H1 (cell line): Measurements from ENCODE around the gene DBP. TPM values are rescaled to one million over a fixed set of nuclear protein-coding genes. Genes with fewer than 3 reads are reported as not detected.
A peak's percentile ranks its signal among the peaks of the same experiment; 100 is the strongest.

Experiments used
- ASH2L ChIP-seq: fragments of 200-600, 300-600 bp; sonication (generic); IDR thresholded peaks from one replicate; pipeline ENCODE4 v1.7.1; 2017; ENCODE audit warnings: low read length
- BACH1 ChIP-seq: IDR thresholded peaks from 2 replicates; pipeline ENCODE4 v1.6.1; 2012; ENCODE audit warnings: low read length, improper control_type of control experiment
- BCL11A ChIP-seq, 2 experiments: IDR thresholded peaks; one replicate each; pipeline ENCODE4 v1.6.1; 2011; ENCODE audit warnings: low read depth in 2 of 2, low read length in 2 of 2, mild to moderate bottlenecking in 2 of 2
- CTCF ChIP-seq, 3 experiments: IDR thresholded peaks; 1 replicate in 2 of 3; 2 replicates in 1 of 3; pipeline versions ENCODE4 v1.5.1 to v1.6.1; 2011; ENCODE audit warnings: low read length in 3 of 3, mild to moderate bottlenecking in 3 of 3, inconsistent platforms in 2 of 3, low read depth in 1 of 3, moderate library complexity in 1 of 3; ENCODE audit not compliant: insufficient read depth in 1 of 3; ENCODE audit errors: control extremely low read depth in 1 of 3
- GTF2F1 ChIP-seq: IDR thresholded peaks from 2 replicates; pipeline ENCODE4 v1.6.1; 2012; ENCODE audit warnings: low read depth, low read length, improper control_type of control experiment, borderline replicate concordance
- PHF8 ChIP-seq: fragments of 200-600 bp; sonication (generic); conservative IDR thresholded peaks from 2 replicates; pipeline ENCODE4 v1.7.1; 2012; ENCODE audit warnings: low read depth, mild to moderate bottlenecking, inconsistent platforms, low read length, moderate library complexity
- RAD21 ChIP-seq, 2 experiments: IDR thresholded peaks in 1 of 2; conservative IDR thresholded peaks in 1 of 2; 2 replicates each; pipeline ENCODE4 v1.6.1; 2011; ENCODE audit warnings: low read depth in 2 of 2, low read length in 2 of 2, improper control_type of control experiment in 1 of 2, inconsistent platforms in 1 of 2, mild to moderate bottlenecking in 1 of 2, moderate library complexity in 1 of 2
- RNF2 ChIP-seq: fragments of 200-900, 300-1000 bp; sonication (generic); IDR thresholded peaks from 2 replicates; pipeline ENCODE4 v1.7.1; 2016; ENCODE audit warnings: borderline replicate concordance, low read depth, mild to moderate bottlenecking, antibody characterized with exemption, low read length; ENCODE audit not compliant: poor library complexity, severe bottlenecking; ENCODE audit errors: missing control alignments
- SIRT6 ChIP-seq: IDR thresholded peaks from one replicate; pipeline ENCODE4 v1.7.1; 2012; ENCODE audit warnings: low read length, inconsistent platforms
- polyA plus RNA-seq, 7 experiments: library from polyadenylated mRNA; depleted of rRNA in 3 of 7; stranded (reverse) in 5 of 7; unstranded in 2 of 7; fragments of >200 nt in 5 of 7; fragments of 200-250 nt in 2 of 7; gene quantifications; 1 replicate in 5 of 7; 2 replicates in 1 of 7; 4 replicates in 1 of 7; pipeline versions ENCODE4 v1.2.1 to v1.2.3, GENCODE V29; 2011 to 2013; ENCODE audit warnings: missing spikeins in 2 of 7, mixed read lengths in 2 of 7
- total RNA-seq: library from RNA; stranded (reverse); fragmentation: NEBNext Ultra II Directional; extraction: Animal tissue kit (Norgen Biotek cat#: 25700); gene quantifications from 2 replicates; pipeline ENCODE4 v1.2.1, GENCODE V29; 2021

DBP gene
- total and polyA plus RNA-seq, 2 of the 8 experiments (the other 6 are each of a cell fraction or from before 2014, with no cell fraction given), result 7.5 to 8.3 TPM

GRCh38 chr19:48624067-48624594 is 13.0 kb downstream of the DBP start (continued):
- TF ChIP-seq CTCF (IDR thresholded peaks at IDR 0.05; ENCODE audit: control extremely low read depth in 1 of 3, insufficient read depth in 1 of 3, low read depth in 1 of 3, low read length in 3 of 3) (no peak), SIRT6 (no peak), GTF2F1 (no peak), RAD21 (IDR thresholded peaks at IDR 0.05 in 1 of 2, conservative IDR thresholded peaks at IDR 0.05 in 1 of 2; ENCODE audit: low read depth in 2 of 2, low read length in 2 of 2) (no peak), PHF8 (no peak; the same call in 1 of the 2 replicates), BACH1 (no peak; the same call in 1 of the 2 replicates), RNF2 (no peak), BCL11A (IDR thresholded peaks at IDR 0.05; ENCODE audit: low read depth in 2 of 2, low read length in 2 of 2) (no peak), ASH2L (peak; percentile 37)
